HG03342 (cell line): ENCODE measurements around the gene SHB.

Experiments
- ATAC-seq: cut with Tn5 transposase; IDR thresholded peaks from one replicate; pipeline ENCODE4 v1.9.1; 2021; ENCODE audit warnings: mild to moderate bottlenecking, moderate library complexity; ENCODE audit not compliant: unreplicated experiment

Gene SHB, protein sequence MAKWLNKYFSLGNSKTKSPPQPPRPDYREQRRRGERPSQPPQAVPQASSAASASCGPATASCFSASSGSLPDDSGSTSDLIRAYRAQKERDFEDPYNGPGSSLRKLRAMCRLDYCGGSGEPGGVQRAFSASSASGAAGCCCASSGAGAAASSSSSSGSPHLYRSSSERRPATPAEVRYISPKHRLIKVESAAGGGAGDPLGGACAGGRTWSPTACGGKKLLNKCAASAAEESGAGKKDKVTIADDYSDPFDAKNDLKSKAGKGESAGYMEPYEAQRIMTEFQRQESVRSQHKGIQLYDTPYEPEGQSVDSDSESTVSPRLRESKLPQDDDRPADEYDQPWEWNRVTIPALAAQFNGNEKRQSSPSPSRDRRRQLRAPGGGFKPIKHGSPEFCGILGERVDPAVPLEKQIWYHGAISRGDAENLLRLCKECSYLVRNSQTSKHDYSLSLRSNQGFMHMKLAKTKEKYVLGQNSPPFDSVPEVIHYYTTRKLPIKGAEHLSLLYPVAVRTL

DNA sequence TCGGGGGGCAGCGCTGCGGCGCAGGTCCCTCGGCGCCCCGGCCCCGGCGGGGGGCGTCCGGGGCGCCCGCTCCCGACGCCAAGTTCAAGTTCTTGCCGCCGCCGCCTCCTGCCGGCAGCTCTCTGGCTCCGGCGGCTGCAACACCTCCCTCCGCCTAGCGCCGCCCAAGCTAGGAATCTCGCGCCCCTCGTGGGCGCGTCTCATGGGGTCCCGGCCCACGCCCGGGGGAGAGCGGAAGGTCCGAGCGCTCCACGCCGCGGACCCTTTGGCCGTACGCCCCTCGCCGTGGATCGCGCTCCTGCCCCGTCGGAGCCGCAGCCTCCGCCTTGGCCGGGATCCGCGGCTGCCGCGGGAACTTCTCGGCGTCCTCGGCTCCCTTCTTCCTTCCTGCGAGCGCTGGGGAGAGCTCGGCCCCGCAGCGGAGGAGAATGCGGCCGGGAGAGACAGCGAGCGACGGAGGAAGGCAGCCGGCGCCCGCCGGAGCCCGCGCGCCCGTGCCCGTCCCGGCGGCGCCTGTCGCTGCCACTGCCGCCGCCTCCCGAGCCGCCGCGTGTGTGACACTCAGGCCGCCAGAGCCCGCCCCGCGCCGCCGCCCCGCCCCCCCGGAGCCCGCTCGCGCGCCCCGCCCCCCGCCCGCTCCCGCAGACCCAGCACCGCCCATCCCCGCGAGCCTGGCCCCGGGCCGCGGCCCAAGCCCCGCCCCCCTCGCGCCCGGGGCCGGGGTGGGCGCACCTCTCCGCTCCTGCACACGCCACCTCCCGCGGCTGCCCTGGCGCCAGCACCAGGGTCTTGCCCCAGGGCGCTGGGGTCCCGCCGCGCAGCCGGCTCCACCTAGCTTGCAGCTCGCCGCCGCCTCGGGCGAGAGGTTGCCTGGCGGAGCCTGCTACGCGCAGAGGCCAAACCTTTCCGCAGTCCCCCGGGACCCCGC lies at the start of gene SHB:
SHB (minus strand) TSS at position 527 of the 928 bp plus-strand sequence. CDS start 582 bp downstream, outside the sequence.
- ATAC-seq, result peak; percentile 39

DNA sequence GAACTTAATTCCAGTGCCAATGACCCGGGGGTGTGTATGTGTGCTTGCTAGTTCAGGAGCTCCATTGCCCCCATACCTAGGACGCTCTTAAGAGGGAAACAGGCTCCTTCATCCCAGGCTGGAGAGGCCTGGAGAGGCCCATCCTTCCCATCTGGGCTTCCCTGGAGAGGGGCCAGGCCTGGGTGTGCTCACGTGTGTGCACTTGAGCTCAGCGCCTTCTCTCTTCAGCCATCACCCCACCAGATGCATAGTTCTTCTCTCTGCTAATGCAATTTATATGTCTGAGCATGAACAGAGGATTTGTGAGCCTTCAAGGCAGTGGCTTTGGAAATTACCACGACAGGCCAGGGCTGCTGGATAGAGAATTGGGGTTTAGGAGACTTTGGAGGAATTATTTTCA lies 48.6 kb upstream of the SHB start:
- no peak for ATAC-seq

DNA sequence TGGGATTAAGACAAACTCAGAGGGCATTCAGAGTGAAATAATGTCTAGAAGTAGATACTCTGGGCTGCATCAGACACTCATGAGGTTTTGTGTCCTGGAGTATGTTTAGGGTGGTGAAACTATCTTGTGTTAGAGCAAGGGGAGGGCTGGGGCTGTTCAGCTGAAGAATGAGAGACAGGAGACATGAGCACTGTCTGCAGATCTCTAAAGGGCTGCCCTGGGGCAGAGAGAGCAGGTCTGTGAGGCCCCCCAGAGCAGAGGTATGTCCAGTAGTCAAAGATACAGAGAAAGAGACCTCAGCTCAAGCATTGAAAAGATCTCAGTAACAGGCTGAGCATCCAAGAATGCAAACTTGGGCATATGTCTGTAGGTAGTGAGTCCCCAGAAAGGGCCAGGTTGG lies 45.9 kb upstream of the SHB start:
- ATAC-seq, result no peak

DNA sequence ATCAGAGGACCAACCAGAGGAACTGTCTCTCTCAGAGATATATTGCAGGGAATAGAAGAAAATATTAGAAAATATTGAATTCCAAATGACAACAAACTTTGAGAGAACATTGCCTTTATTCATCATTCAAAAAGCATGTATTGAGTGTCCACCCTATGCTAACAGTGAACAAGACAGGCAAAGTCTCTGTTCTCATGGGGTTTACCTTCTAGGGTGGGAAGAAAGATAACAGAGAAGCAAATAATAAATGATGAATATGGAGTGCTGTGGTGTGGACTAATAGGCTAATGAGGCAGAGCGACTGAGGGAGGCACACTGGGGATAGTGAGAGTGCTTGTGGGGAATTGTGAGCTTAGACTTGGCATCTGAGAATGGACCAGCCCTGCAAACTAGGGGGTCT lies 43.4 kb upstream of the SHB start:
- no peak for ATAC-seq

DNA sequence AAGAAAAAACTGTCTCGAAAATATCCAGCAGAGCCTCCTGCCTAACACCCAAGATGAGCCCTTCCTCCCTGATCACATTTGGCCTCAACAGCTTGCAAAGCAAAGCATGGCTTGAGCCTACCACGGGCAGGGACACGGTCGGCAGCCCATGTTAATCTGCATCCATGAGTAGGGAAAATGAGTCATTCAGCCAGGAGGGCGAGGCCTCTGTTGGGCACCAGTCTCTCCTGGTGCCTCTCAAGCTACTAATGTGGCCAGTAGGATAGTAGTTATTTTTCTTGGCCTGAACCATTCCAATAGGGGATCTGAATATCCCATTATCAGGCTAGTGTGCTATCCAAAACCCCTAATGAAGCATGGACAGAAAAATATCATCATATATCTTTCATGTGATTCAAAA lies 43.0 kb upstream of the SHB start:
- ATAC-seq, result no peak

DNA sequence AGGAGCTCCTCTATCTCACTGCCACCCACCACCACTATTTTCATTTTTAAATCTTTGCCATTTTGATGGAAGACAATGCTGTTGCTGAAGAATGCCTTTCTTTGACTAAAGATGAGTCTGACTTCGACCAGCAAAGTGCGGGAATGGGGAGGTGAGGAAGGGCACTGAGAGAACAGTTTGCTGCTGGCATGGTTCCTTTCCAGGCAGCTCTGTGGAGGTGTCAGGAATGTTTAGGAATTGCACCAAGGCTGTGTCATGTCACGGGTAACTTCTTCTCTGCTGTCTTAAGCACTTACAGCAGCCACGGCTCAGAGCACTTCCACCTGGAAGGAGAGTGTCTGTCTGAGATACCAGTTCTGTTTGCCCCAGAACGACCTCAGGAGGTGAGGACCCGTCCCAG lies 41.4 kb upstream of the SHB start:
- ATAC-seq, result no peak

DNA sequence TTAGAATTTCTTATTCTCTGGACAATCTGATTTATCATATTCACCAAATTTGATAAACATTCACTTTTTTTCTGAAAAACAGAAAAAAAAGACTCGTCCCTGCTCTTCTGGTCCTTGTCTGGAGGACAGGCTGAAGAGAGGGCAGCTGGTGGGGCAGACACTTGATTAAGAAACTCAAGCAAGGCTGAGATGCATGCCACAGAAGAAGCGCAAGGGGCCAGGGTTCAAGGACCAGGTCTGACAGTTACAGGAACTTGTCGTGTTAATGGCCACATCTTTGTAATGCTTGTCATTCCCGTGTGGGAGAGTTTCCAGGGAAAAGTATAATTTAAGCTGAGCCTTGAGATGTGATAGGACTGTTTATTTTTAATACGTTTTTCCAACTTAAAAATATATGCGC lies 40.6 kb upstream of the SHB start:
- ATAC-seq, result no peak

DNA sequence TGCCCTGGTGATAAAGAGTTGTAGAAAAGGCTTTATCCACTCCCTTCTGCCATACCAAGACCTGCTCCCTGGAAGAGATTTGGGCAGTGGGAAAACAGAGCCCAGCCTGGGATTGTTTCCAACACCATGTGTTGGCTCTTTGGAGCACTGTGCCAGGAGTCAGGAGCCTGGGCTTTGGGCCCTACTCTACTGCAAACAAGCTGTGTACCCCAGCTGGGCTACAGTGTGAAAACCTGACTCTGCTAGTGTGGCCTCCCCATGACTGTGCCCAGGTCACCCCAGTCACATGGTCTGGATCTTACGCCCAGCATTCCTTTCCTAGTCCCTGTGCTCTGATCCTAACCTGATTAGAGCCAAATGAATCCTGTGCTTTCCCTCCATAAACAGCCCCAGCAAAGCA lies 39.3 kb upstream of the SHB start:
- no peak for ATAC-seq

DNA sequence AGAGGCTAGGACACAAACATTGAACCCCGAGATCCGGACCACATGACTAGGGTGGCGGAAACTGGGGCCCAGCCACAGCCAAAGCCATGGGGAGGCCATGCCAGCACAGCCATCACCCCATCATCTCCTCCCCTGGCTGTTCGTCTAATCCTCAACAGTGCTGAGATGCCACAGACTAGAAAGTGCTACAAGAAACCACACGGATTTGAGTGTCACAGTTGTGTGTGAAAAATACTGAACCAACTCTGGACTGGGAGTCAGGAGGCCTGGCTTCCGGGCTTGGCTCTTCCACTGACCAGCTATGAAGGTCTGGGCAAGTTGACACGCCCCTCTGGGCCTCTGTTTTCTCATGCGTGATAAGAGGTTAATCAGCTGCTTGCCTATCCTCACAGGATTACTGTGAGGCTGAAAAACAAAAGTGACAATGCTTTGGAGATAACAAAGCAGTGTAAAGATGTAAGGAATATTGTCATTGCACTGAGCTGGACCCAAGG lies 38.8 kb upstream of the SHB start:
- no peak for ATAC-seq

DNA sequence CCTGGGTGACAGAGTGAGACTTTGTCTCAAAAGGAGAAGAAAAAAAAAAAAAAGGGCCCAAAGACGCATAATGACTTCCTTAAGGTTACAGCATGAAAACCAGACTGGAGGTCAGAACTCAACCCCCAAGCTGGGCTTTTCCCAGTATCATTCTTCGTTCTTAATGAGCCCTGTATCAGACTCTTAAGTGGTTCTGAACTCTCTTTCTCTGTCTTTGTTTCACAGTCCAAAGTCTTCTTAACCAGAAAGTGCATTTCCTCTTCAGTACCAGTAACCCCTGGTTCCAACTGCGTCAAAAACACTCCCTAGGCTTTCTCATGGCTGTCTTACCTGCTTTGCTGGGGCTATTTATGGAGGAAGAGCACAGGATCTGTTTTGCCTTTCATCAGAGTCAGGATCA lies 38.4 kb upstream of the SHB start:
- no peak for ATAC-seq

DNA sequence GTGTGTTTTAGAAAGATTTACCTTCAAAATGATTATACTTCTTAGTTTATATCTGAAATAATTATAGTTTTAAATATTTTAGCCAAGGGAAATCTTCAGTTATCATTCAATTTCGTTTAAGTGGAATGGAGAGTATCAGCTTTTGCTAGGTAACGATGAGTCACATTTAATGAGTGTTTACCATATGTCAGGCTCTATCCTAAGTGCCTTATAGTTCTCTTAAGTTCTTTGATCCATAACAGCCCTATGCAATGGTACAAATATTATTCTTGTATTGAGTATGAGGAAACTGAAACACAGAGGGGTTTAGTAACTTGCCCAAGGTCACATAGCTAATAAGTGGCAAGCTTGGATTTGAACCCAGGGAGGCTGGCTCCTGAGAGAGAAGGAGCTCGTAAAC lies 37.5 kb upstream of the SHB start:
- ATAC-seq, result no peak

DNA sequence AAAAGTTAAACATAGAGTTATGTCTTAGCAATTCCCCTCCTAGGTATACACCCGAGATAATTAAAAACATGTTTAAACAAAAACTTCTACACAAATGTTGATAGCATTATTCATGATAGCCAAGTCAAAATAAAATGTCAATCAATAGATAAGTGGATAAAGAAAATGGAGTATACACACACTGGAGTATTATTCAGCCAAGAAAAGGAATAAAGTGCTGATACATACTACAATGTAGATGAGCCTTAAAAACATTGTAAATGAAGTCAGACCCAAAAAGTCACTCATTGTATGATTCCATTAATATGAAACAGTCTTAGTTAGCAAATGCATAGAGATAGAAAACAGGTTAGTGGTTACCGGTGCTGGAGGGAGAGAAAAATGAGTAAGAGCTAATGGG lies 34.3 kb upstream of the SHB start:
- no peak for ATAC-seq

DNA sequence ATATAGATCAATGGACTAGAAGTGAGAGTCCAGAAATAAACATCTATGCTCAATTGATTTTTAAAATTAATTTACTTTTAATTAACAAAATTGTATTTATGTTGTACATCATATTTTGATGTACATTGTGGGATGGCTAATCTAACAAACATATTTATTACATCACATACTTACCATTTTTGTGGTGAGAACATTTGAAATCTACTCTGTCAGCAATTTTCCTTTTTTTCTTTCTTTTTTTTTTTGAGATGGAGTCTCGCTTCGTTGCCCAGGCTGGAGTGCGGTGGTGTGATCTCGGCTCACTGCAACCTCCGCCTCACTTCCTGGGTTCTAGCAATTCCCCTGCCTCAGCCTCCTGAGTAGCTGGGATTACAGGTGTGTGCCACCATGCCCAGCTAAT lies 32.4 kb upstream of the SHB start:
- ATAC-seq, result no peak

DNA sequence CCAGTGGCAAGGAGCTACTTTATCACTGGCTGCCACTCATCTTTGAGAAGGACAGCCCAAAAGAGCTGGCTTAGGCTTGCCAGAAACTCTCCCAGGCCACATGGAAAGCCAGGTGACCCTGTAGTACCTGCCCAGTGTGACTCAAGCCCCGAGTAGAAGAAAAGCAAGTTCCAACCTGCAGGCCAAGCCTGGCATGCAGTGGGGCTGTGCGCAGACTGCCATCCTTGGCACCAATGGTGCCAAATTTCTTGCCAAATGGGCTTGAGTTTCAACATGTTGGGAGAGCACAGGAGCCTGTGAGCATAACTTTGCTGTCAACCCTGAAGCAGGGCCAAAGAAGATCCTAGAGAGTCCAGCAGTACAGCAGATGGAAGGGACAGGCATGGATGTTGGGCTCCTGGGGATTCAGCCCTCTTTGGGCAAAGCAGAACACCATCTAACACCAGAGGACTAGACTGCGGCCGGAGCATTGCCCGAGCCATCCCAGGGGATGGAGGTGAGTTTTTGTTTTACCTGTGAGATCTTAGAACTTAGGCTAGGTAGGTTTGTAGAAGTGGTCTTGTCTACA lies 27.3 kb upstream of the SHB start:
- ATAC-seq, result no peak

DNA sequence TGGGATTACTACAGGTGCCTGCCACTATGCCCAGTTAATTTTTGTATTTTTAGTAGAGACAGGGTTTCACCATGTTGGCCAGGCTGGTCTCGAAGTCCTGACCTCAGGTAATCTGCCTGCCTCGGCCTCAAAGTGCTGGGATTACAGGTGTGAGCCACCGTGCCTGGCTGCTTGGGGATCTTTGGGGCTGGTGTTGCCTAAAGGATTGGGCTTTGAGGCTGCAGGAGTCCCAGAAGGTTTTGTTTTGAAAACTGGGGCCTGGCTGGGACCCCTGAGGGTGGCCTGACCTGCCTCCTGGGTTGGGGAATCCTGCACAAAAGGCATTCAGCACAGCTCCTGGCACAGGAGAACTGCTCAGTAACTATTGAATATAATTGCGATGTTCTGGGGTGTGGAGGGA lies 25.1 kb upstream of the SHB start:
- ATAC-seq, result no peak

DNA sequence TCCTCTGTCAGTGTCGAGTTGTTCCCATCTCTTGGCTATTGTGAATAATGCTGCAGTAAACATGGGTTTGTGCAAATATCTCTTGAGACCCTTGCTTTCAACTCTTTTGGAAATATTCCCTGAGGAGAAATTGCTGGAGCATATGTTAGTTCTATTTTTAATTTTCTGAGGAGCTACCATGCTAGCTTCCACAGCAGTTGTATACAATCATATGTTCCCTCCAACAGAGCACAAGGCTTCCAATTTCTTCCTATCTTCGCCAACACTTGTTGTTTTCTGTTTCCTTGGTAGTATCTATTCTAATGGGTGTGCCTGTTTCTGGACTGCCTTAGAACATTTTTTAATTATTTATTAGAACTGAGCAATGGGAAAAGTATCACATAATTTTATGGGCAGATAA lies 23.6 kb upstream of the SHB start:
- ATAC-seq, result no peak

DNA sequence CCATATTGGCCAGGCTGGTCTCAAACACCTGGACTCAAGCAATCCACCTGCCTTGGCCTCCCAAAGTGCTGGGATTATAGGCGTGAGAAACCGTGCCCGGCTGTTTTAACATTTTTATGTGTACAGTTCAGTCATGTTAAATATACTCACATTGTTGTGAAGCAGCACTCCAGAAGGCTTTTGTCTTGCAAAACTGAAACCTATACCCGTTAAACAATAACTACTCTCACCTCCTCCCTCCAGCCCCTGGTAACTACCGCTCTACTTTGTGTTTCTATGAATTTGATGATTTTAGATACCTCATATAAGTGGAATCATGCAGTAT lies 23.1 kb upstream of the SHB start:
- ATAC-seq, result peak; percentile 27

DNA sequence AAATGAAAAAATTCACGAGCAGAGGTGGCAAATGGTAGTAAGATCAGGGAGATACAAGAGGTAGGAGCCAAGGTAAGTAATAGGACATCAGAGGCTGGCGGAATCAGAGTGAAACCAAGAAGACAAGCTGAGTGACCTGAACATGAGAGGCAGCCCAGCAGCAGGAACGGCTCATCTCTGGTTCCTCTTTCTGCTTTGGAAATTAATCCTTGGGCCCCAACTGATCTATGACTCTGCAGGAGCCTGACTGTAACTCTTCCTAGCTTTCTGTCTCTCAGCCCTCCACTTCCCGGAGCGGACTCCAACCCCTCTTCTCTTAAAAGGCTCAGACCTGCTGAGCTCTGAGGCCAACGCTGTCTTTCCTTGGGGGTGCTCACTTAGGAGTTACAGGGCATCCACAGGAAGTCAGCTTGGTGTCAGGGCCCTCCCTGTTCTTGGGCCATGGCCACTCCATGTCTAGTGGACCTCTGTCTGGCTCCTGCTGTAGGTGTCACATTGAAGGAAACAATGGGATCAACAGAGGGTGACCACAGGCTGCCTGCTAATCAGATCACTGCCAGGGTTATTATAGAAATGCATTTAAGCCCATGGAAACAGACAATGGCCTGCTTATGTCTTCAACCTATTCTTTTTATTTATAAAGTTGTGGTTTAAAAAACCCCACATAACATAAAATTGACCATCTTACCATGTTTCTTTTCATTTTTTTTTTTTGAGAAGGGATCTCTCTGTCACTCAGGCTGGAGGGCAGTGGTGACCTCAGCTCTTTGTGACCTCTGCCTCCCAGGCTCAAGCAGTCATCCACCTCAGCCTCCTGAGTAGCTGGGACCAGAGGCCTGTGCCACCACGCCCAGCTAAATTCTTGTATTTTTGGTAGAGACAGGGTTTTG lies 22.5 kb upstream of the SHB start:
- peak; percentile 57 for ATAC-seq

DNA sequence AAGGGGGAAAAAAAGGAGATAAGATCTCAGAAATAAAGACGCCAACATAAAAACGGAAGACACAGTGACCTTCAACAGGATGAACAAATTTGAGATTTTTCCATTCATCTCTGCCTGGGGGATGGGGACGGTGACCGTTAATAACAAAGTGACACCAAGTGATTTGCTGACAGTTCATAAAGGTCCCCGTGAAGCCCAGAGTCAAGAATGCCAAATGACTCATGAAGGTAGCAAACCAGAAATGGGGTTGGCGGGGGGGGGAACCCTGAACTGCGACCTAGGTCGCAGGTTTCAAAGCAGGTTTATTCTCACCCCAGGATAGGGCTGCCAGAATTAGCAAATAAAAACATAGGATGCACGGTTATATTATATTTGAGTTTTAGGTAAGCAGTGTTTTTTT lies 21.1 kb upstream of the SHB start:
- ATAC-seq, result no peak

DNA sequence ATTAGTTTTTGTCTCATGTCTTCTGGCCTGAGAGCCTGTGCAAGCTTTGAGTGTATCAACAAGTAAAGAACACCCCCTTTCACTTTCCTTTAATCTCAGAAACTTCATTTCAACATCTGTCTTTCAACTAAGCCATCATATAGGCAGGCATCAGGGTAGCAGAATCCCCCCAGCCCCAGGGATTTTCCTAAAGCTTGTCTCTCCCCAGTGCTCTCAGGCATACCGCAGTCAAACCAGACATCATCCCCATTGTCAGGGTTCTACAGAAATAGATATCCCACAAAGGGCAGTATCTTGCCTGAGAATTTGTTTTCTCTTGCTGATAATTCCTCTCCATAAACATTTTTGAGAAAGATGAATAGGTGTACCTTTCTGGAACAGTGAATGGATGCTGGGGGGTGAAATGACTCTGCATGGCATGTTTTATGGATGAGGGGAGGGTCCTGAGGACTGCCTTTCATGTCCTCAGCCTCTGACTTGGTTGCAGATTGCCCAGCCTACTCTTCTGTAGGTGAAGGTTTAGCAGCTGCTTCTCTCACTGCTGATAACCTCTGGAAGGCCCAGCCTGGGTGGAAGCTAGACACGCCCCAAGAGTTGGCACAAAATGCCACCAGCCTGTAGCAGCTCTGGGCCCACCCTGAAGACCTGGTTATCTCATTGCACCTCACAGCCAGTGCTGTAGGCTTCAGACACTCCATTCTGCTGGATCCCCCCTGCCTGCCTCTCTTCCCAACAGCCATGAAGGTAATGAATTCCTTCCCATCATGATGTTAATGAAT lies 20.5 kb upstream of the SHB start:
- no peak for ATAC-seq
